Measurements from ENCODE around the gene CDC42EP4.

GRCh38 chr17:73234736-73235135, 77.1 kb downstream of the CDC42EP4 start:
- TF ChIP-seq, protein P1, sequence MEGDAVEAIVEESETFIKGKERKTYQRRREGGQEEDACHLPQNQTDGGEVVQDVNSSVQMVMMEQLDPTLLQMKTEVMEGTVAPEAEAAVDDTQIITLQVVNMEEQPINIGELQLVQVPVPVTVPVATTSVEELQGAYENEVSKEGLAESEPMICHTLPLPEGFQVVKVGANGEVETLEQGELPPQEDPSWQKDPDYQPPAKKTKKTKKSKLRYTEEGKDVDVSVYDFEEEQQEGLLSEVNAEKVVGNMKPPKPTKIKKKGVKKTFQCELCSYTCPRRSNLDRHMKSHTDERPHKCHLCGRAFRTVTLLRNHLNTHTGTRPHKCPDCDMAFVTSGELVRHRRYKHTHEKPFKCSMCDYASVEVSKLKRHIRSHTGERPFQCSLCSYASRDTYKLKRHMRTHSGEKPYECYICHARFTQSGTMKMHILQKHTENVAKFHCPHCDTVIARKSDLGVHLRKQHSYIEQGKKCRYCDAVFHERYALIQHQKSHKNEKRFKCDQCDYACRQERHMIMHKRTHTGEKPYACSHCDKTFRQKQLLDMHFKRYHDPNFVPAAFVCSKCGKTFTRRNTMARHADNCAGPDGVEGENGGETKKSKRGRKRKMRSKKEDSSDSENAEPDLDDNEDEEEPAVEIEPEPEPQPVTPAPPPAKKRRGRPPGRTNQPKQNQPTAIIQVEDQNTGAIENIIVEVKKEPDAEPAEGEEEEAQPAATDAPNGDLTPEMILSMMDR (conservative IDR thresholded peaks at IDR 0.05; ENCODE audit: low read length): no peak
- TF ChIP-seq EZH2phosphoT487 (IDR thresholded peaks at IDR 0.05; ENCODE audit: borderline replicate concordance): no peak

All from Loucy (cell line).